Fibroblast of villous mesenchyme (primary cell): ENCODE results near the gene ARHGEF4. TPM values are rescaled to one million over a fixed set of nuclear protein-coding genes. Genes with fewer than 3 reads are reported as not detected.

Experiments used
- DNase-seq: peaks from one replicate; pipeline ENCODE4 v3.0.0-alpha.2; 2010; ENCODE audit warnings: low read depth
- H3K4me3 ChIP-seq: 2 replicates; pipeline ENCODE4 v1.5.1; 2011; ENCODE audit warnings: low read depth, mild to moderate bottlenecking, low read length
- total RNA-seq: library from RNA; depleted of rRNA; stranded (reverse); fragments of >200 nt; gene quantifications from 2 replicates; pipeline ENCODE4 v1.2.3, GENCODE V29; 2012
- TF ChIP-seq, protein P1 (sequence below): IDR thresholded peaks from 2 replicates; pipeline ENCODE4 v1.5.1; 2012; ENCODE audit warnings: low read depth, mild to moderate bottlenecking, low read length; ENCODE audit not compliant: insufficient read depth

ARHGEF4 gene
- total RNA-seq, 1 donor: 0.86 TPM

DNA sequence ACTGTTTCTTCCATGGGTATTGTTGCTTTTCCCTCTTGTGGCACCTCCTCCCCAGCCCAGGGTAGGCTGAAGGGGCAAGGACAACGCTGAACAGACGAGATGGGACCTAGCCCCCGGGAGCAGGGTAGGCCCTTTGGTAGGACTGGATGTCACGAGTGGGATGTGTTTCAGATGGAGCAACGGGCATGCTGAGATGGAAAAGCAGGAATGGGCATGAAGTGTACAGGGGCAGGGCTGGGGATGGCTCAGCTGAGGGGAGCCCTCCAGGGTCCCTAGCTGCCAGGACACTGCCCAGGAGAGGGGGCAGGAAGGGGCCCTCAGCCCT lies 33.4 kb downstream of the ARHGEF4 start:
- TF ChIP-seq, protein P1, sequence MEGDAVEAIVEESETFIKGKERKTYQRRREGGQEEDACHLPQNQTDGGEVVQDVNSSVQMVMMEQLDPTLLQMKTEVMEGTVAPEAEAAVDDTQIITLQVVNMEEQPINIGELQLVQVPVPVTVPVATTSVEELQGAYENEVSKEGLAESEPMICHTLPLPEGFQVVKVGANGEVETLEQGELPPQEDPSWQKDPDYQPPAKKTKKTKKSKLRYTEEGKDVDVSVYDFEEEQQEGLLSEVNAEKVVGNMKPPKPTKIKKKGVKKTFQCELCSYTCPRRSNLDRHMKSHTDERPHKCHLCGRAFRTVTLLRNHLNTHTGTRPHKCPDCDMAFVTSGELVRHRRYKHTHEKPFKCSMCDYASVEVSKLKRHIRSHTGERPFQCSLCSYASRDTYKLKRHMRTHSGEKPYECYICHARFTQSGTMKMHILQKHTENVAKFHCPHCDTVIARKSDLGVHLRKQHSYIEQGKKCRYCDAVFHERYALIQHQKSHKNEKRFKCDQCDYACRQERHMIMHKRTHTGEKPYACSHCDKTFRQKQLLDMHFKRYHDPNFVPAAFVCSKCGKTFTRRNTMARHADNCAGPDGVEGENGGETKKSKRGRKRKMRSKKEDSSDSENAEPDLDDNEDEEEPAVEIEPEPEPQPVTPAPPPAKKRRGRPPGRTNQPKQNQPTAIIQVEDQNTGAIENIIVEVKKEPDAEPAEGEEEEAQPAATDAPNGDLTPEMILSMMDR: no peak
- no peak for DNase-seq
- H3K4me3 ChIP-seq: no peak overlapping the region

DNA sequence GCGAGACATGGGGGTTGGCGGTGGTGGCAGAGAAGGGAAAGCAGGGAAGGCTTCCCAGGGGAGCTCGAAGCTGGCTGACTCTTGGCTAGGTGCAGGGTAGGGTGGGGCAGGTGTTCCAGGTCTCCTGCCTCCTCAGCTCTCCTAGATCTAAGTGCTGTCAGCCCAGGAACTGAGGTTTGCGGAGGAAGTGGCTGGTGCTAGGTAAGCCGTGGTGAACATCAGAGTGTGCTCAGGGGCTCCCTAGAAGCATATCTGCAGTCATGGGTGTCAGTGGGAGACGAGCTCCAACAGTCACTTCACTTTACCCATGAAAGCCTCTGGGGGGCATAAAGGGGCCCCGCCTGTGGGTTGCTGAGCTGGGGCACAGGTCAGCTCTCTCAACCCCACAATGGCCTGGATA lies 34.1 kb downstream of the ARHGEF4 start:
- no peak overlapping the region for H3K4me3 ChIP-seq
- DNase-seq: no peak

DNA sequence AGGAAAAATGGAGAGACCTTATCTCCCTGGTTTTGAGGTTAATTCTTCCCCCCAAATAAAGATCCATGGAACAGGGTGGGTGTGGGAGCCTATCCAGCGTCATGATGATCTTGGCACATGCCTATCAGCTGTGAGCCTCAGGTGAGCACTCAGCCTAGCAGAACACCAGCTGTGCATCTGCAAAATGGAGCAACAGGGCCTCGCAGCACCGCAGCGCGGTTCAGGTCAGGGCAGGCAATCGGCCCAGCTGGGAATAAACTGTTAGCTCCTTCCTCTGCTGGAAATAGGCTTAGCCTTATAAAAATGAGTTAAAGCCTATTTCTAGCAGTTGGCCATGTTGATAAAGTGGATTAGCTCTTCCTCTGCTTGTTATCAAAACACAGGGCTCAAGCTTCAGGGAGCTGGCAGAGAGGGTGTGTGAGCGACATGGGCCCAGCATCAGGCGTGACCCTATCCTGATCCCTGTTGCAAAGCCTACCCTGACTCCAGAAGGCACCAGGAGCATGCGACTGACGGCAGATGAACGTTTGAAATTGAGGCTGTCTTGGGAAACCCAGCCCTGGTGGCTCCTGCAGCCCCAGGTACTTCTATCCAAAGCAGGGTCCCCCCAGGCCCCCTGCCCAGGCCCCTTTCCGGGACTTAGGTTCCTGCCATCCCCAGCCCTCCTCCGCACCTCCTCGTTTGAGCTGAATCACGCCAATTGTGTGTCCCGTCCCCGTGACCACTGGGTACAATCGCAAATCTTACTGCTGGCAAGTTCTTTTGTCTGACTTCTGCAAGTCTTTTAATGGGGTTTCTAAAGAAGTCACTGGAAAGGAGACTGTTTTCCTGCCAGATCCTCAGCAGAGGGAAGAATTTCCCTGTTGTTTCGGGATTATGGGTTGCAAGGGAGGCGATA lies 35.4 kb downstream of the ARHGEF4 start:
- DNase-seq: no peak
- TF ChIP-seq, protein P1: no peak
- no peak overlapping the region for H3K4me3 ChIP-seq

More for the DNA sequence above, 34.1 kb downstream of the ARHGEF4 start:
- TF ChIP-seq, protein P1: no peak

DNA sequence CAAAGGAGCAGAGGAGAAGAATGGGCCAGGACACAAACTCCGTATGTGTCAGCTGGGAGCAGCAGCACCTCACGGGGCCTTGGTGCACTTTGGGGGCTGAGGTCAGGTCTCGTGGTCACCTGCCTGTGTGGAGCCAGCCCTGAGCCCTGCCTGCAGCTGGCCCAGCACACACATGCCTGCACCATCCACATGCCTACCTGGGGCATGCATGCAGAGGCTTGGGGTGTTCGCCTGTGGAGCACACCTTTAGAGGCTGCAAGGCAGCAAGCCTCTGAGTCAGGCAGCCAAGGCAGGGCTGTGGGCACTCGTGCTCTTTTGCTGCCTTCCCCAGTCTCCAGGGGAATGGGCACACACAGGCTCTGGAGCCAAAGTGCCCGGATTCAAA lies 36.0 kb downstream of the ARHGEF4 start:
- TF ChIP-seq, protein P1: no peak
- no peak overlapping the region for H3K4me3 ChIP-seq
- DNase-seq: no peak

DNA sequence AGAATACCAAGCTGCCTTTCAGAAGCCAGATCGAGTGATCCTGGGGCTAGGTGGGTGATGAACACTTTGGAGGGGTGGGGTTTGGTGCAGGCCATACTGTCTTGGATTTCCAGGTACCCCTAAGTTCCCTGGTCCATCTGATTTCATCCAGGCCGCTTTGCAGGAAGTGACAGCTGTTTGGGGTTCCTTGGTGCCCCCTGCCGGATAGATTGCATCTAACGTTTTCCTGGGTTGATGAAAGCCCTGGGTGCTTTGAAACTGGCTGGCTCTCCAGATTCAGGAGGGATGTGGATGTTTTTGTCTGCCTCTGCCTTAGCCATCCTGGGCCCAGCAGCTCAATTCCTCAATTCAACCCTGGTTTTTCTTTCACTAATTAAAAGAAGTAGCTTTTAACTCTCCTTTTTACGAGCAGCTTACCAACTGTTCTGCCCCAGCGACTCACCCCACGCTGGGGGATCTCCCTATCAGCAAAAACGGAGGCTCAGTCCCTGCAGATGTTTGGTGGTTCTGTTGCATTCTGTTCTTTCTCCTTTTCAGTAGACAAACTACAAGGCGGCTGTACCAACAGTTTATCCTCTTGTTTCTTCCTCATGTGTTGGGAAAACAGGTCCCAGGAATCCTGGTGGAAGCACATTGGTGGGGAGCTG lies 37.1 kb downstream of the ARHGEF4 start:
- DNase-seq: peak; percentile 66
- H3K4me3 ChIP-seq: no peak overlapping the region
- TF ChIP-seq, protein P1: peak; percentile 75

DNA sequence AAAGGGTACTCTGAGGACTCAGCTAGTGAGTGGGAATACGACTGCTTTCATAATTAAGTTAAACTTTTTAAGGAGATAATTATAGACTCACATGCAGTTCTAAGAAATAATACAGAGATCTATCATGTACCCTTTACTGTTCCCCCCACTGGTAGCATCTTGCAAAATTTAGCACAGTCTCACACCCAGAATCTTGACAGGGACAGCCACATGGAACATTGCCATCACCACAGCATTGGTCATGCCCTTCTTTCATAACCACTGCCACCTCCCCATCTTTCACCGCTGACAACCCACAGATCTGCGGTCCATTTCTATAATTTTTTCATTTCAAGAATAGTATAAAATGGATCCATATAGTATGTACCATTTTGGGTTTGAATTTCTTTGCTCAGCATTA lies 37.8 kb downstream of the ARHGEF4 start:
- DNase-seq: no peak
- TF ChIP-seq, protein P1: no peak
- H3K4me3 ChIP-seq: no peak overlapping the region
